IMR-90 (cell line): ENCODE measurements around the gene NME1. TPM values are rescaled to one million over a fixed set of nuclear protein-coding genes. Genes with fewer than 3 reads are reported as not detected.

Experiments used
- ATAC-seq: fragments of 200-7000 bp; cut with Tn5 transposase; 2 replicates; pipeline ENCODE4 v1.9.1; 2020; ENCODE audit warnings: low read depth, mild to moderate bottlenecking, moderate library complexity
- BruUV-seq: library from RNA; stranded (reverse); fragments of 400-500 nt; replicated peaks from 2 replicates; lab custom pipeline; 2021; lab: Mats Ljungman, UMichigan
- CTCF ChIA-PET: fragments of 300-600 bp; formaldehyde crosslinking; extraction: SDS; loops from one replicate; lab custom pipeline; 2021; ENCODE audit warnings: antibody characterized with exemption; lab: Yijun Ruan, JAX
- POLR2A ChIA-PET: fragments of 300-600 bp; sonication (Branson Sonifier 250); formaldehyde crosslinking; loops from one replicate; lab custom pipeline; 2022; ENCODE audit warnings: antibody characterized with exemption; ENCODE audit not compliant: unreplicated experiment; lab: Charles Lee
- DNase-seq: peaks from one replicate; pipeline ENCODE4 v3.0.0; 2013
- H2AFZ ChIP-seq: replicated peaks from 2 replicates; pipeline ENCODE3; 2013; ENCODE audit warnings: low read length, mild to moderate bottlenecking; ENCODE audit not compliant: poor library complexity
- H2AK5ac ChIP-seq: 2 replicates; pipeline ENCODE4 v1.6.1; 2013; ENCODE audit warnings: low read depth, low read length, inconsistent platforms
- H2AK9ac ChIP-seq: replicated peaks from 2 replicates; pipeline ENCODE3; 2013; ENCODE audit warnings: mild to moderate bottlenecking, low read depth, low read length, moderate library complexity; ENCODE audit not compliant: poor library complexity
- H2BK120ac ChIP-seq: 2 replicates; pipeline ENCODE4 v1.6.1; 2013; ENCODE audit warnings: low read depth, low read length, inconsistent platforms
- H2BK15ac ChIP-seq: 3 replicates; pipeline ENCODE4 v1.6.1; 2013; ENCODE audit warnings: low read depth, low read length, inconsistent platforms
- H2BK20ac ChIP-seq: 2 replicates; pipeline ENCODE4 v1.6.1; 2013; ENCODE audit warnings: low read depth, mild to moderate bottlenecking, inconsistent platforms, low read length, moderate library complexity
- H2BK5ac ChIP-seq: 2 replicates; pipeline ENCODE4 v1.6.1; 2013; ENCODE audit warnings: mild to moderate bottlenecking, low read depth, low read length, inconsistent platforms; ENCODE audit not compliant: poor library complexity, severe bottlenecking
- H3K14ac ChIP-seq: replicated peaks from 2 replicates; pipeline ENCODE4 v1.6.1; 2013; ENCODE audit warnings: low read depth, low read length, inconsistent platforms
- H3K18ac ChIP-seq: 2 replicates; pipeline ENCODE4 v1.6.1; 2013; ENCODE audit warnings: low read depth, low read length, control low read depth
- H3K23ac ChIP-seq: 2 replicates; pipeline ENCODE4 v1.6.1; 2013; ENCODE audit warnings: low read depth, low read length, inconsistent platforms
- H3K27ac ChIP-seq: 2 replicates; pipeline ENCODE4 v1.5.1; 2013; ENCODE audit warnings: mild to moderate bottlenecking, control low read depth, low read length; ENCODE audit not compliant: insufficient read depth
- H3K27me3 ChIP-seq: 2 replicates; pipeline ENCODE4 v1.6.1; 2013; ENCODE audit warnings: low read length; ENCODE audit not compliant: control insufficient read depth, insufficient read depth
- H3K36me3 ChIP-seq: 2 replicates; pipeline ENCODE4 v1.6.1; 2013; ENCODE audit warnings: low read length, mixed read lengths; ENCODE audit not compliant: control insufficient read depth, insufficient read depth
- H3K4ac ChIP-seq: 2 replicates; pipeline ENCODE4 v1.6.1; 2013; ENCODE audit warnings: low read depth, low read length, inconsistent platforms
- H3K4me1 ChIP-seq: 2 replicates; pipeline ENCODE4 v1.6.1; 2013; ENCODE audit warnings: low read length, mixed read lengths; ENCODE audit not compliant: control insufficient read depth, insufficient read depth
- H3K4me2 ChIP-seq: 2 replicates; pipeline ENCODE4 v1.6.1; 2013; ENCODE audit warnings: low read depth, mild to moderate bottlenecking, control low read depth, low read length, moderate library complexity
- H3K4me3 ChIP-seq: 2 replicates; pipeline ENCODE4 v1.5.1; 2013; ENCODE audit warnings: low read depth, mild to moderate bottlenecking, control low read depth, low read length, moderate library complexity; ENCODE audit not compliant: insufficient read depth
- H3K56ac ChIP-seq: 2 replicates; pipeline ENCODE4 v1.6.1; 2013; ENCODE audit warnings: low read length, inconsistent platforms; ENCODE audit not compliant: insufficient read depth; ENCODE audit errors: extremely low read depth
- H3K79me1 ChIP-seq, 2 experiments: 2 replicates each; pipeline ENCODE4 v1.6.1; 2013; ENCODE audit warnings: low read length in 2 of 2, inconsistent platforms in 1 of 2, low read depth in 1 of 2
- H3K9ac ChIP-seq: 2 replicates; pipeline ENCODE4 v1.6.1; 2013; ENCODE audit warnings: low read depth, low read length, control low read depth
- H3K9me1 ChIP-seq: 2 replicates; pipeline ENCODE4 v1.6.1; 2013; ENCODE audit warnings: low read length, inconsistent platforms; ENCODE audit not compliant: insufficient read depth
- H3K9me3 ChIP-seq: 2 replicates; pipeline ENCODE4 v1.6.1; 2013; ENCODE audit warnings: low read length; ENCODE audit not compliant: control insufficient read depth, insufficient read depth
- H4K20me1 ChIP-seq: 2 replicates; pipeline ENCODE4 v1.6.1; 2013; ENCODE audit warnings: low read length, inconsistent platforms; ENCODE audit not compliant: insufficient read depth
- H4K5ac ChIP-seq: 2 replicates; pipeline ENCODE4 v1.6.1; 2013; ENCODE audit warnings: mild to moderate bottlenecking, low read depth, low read length, control low read depth
- H4K8ac ChIP-seq, 2 experiments: 2 replicates each; pipeline ENCODE4 v1.6.1; 2013; ENCODE audit warnings: low read depth in 2 of 2, low read length in 2 of 2, control low read depth in 1 of 2, inconsistent platforms in 1 of 2
- H4K91ac ChIP-seq: 2 replicates; pipeline ENCODE4 v1.6.1; 2013; ENCODE audit warnings: low read depth, low read length, inconsistent platforms; ENCODE audit not compliant: insufficient read depth
- BHLHE40 ChIP-seq: fragments of 150-350 bp; IDR thresholded peaks from 2 replicates; pipeline ENCODE4 v1.6.1; 2016; ENCODE audit warnings: mild to moderate bottlenecking, low read depth, low read length
- CEBPB ChIP-seq: IDR thresholded peaks from 2 replicates; pipeline ENCODE4 v1.6.1; 2012; ENCODE audit warnings: low read depth, low read length, improper control_type of control experiment
- CHD1 ChIP-seq: IDR thresholded peaks from 2 replicates; pipeline ENCODE4 v1.6.1; 2012; ENCODE audit warnings: low read depth, low read length, improper control_type of control experiment
- CTCF ChIP-seq: conservative IDR thresholded peaks from 2 replicates; pipeline ENCODE4 v1.5.1; 2012; ENCODE audit warnings: mild to moderate bottlenecking, low read depth, low read length, improper control_type of control experiment
- ELK1 ChIP-seq: fragments of 150-350 bp; IDR thresholded peaks from 2 replicates; pipeline ENCODE4 v1.6.1; 2016; ENCODE audit warnings: low read depth, mild to moderate bottlenecking, low read length, moderate library complexity, borderline replicate concordance
- FOS ChIP-seq: fragments of 150-350 bp; IDR thresholded peaks from 2 replicates; pipeline ENCODE4 v1.6.1; 2016; ENCODE audit warnings: low read depth, low read length
- MAFK ChIP-seq: IDR thresholded peaks from 2 replicates; pipeline ENCODE4 v1.6.1; 2012; ENCODE audit warnings: low read depth, low read length, improper control_type of control experiment
- MAZ ChIP-seq: IDR thresholded peaks from 2 replicates; pipeline ENCODE4 v1.6.1; 2012; ENCODE audit warnings: low read depth, mild to moderate bottlenecking, low read length, improper control_type of control experiment, moderate library complexity, borderline replicate concordance
- MXI1 ChIP-seq: IDR thresholded peaks from 2 replicates; pipeline ENCODE4 v1.6.1; 2012; ENCODE audit warnings: low read depth, mild to moderate bottlenecking, low read length, moderate library complexity, borderline replicate concordance
- NFE2L2 ChIP-seq: fragments of 150-350 bp; IDR thresholded peaks from 2 replicates; pipeline ENCODE4 v1.6.1; 2016; ENCODE audit warnings: low read depth, mild to moderate bottlenecking, low read length
- POLR2A ChIP-seq: IDR thresholded peaks from 2 replicates; pipeline ENCODE4 v1.6.1; 2012; ENCODE audit warnings: mild to moderate bottlenecking, low read depth, low read length
- RAD21 ChIP-seq: IDR thresholded peaks from 2 replicates; pipeline ENCODE4 v1.6.1; 2012; ENCODE audit warnings: low read length, improper control_type of control experiment
- RCOR1 ChIP-seq: IDR thresholded peaks from 2 replicates; pipeline ENCODE4 v1.6.1; 2012; ENCODE audit warnings: mild to moderate bottlenecking, low read length, improper control_type of control experiment; ENCODE audit not compliant: insufficient replicate concordance
- RFX5 ChIP-seq: IDR thresholded peaks from 2 replicates; pipeline ENCODE4 v1.8.0; 2012; ENCODE audit warnings: low read depth, mild to moderate bottlenecking, low read length, moderate library complexity
- SMC3 ChIP-seq: fragments of 150-350 bp; IDR thresholded peaks from 2 replicates; pipeline ENCODE4 v1.6.1; 2016; ENCODE audit warnings: low read depth, mild to moderate bottlenecking, antibody characterized with exemption, low read length, moderate library complexity
- USF2 ChIP-seq: fragments of 150-350 bp; IDR thresholded peaks from 2 replicates; pipeline ENCODE4 v1.6.1; 2017; ENCODE audit warnings: mild to moderate bottlenecking, antibody characterized with exemption, low read length, low read depth
- dilution Hi-C: fragments of 300-500 bp; cut with HindIII; formaldehyde crosslinking; loops from one replicate; pipeline ENCODE4 v1.14.3; 2018; ENCODE audit warnings: low sequenced_read_pairs; ENCODE audit not compliant: unreplicated experiment
- in situ Hi-C: fragments of 300-500 bp; cut with MboI; formaldehyde crosslinking; loops from 3 replicates; pipeline ENCODE4 v1.14.3; 2019; ENCODE audit warnings: low sequenced_read_pairs, inconsistent platforms, mixed read lengths
- intact Hi-C: fragments of 100-400 bp; cut with micrococcal nuclease; formaldehyde crosslinking; loops from 2 replicates; pipeline ENCODE4 v1.10.0; 2022
- polyA plus RNA-seq, 3 experiments: library from polyadenylated mRNA; depleted of rRNA; stranded (reverse); fragments of >200 nt; gene quantifications; 2 replicates each; pipeline ENCODE4 v1.2.3, GENCODE V29; 2012; ENCODE audit warnings: low replicate concordance in 1 of 3
- total RNA-seq: library from RNA; depleted of rRNA; stranded (reverse); fragments of >200 nt; gene quantifications from 2 replicates; pipeline ENCODE4 v1.2.3, GENCODE V29; 2012

The NME1 gene
- total and polyA plus RNA-seq, 2 of the 4 experiments (the other 2 are of a cell fraction): 311 to 312 TPM

- ATAC-seq (no peak), DNase-seq (no peak)
- Histone ChIP-seq H2BK120ac (no peak overlapping the region), H3K14ac (no peak overlapping the region), H3K18ac (no peak overlapping the region), H3K27ac (no peak overlapping the region), H3K9ac (no peak overlapping the region), H3K4me1 (0 out of 2 replicates have a peak, but pooled peaks cover 2% of the 10 kb centered on the region), H3K4ac (no peak overlapping the region), H2AK5ac (no peak overlapping the region), H2BK5ac (no peak overlapping the region), H2AFZ (no peak overlapping the region), H3K9me3 (no peaks in the 10 kb centered on the region), H3K36me3 (peaks cover 27% of the 10 kb centered on the region), H3K4me2 (no peak overlapping the region), H3K23ac (no peak overlapping the region), H2BK15ac (no peak overlapping the region), H2AK9ac (no peak overlapping the region), H3K27me3 (no peaks in the 10 kb centered on the region), H3K4me3 (no peak overlapping the region), H4K20me1 (no peaks in the 10 kb centered on the region), H2BK20ac (no peak overlapping the region), H4K91ac (no peak overlapping the region), H4K8ac (no peak overlapping the region), H4K5ac (no peak overlapping the region), H3K9me1 (no peaks in the 10 kb centered on the region), H3K79me1 (no peaks in the 10 kb centered on the region), H3K56ac (no peak overlapping the region)
- BruUV-seq: no TSS peak
- in situ Hi-C loops (no loop called here), dilution Hi-C loops (no loop called here), intact Hi-C loops (no loop called here)
- TF ChIP-seq NFE2L2: no peak
- TF ChIP-seq BHLHE40: no peak
- no peak for TF ChIP-seq SMC3
- no peak for TF ChIP-seq MAFK
- no peak for TF ChIP-seq RFX5
- TF ChIP-seq CHD1: no peak
- TF ChIP-seq CTCF: no peak
- no peak for TF ChIP-seq ELK1
- no peak for TF ChIP-seq USF2
- no peak for TF ChIP-seq RAD21
- TF ChIP-seq RCOR1: no peak
- no peak for TF ChIP-seq MXI1
- TF ChIP-seq FOS: no peak
- TF ChIP-seq MAZ: no peak
- no peak for TF ChIP-seq POLR2A
- TF ChIP-seq CEBPB: no peak
- CTCF ChIA-PET: no interaction called here
- POLR2A ChIA-PET: no interaction called here
Observed at GRCh38 chr17:51189162-51189561, 35.8 kb downstream of the NME1 start.
